HFFc6 (cell line): ENCODE data around the gene KHK. TPM values are rescaled to one million over a fixed set of nuclear protein-coding genes. Genes with fewer than 3 reads are reported as not detected.

Experiments used
- DNase-seq: peaks from one replicate; pipeline ENCODE4 v3.0.0-alpha.2; 2018
- H3K27ac Mint-ChIP-seq: 2 replicates; pipeline ENCODE4 v1.8.0; 2020; ENCODE audit warnings: mild to moderate bottlenecking, mixed read lengths
- H3K27me3 Mint-ChIP-seq: 2 replicates; pipeline ENCODE4 v1.8.0; 2021; ENCODE audit warnings: mild to moderate bottlenecking, moderate library complexity, mixed read lengths; ENCODE audit not compliant: insufficient read depth
- H3K36me3 Mint-ChIP-seq: 2 replicates; pipeline ENCODE4 v1.8.0; 2021; ENCODE audit warnings: low read depth, mixed read lengths
- H3K4me1 Mint-ChIP-seq: 2 replicates; pipeline ENCODE4 v1.8.0; 2020; ENCODE audit warnings: low read depth, mixed read lengths
- H3K4me3 Mint-ChIP-seq: 2 replicates; pipeline ENCODE4 v1.8.0; 2020; ENCODE audit warnings: mild to moderate bottlenecking, moderate library complexity, mixed read lengths
- H3K9me3 Mint-ChIP-seq: 2 replicates; pipeline ENCODE4 v1.8.0; 2020; ENCODE audit warnings: mild to moderate bottlenecking, mixed read lengths
- CTCF ChIP-seq: fragments of 200-600 bp; sonication (generic); IDR thresholded peaks from 2 replicates; pipeline ENCODE4 v1.5.0; 2021; ENCODE audit warnings: antibody characterized with exemption, mild to moderate bottlenecking
- total RNA-seq, 6 experiments: library from RNA; stranded (reverse); fragmentation: NEBNext Ultra II Directional; extraction: Animal tissue kit (Norgen Biotek cat#: 25700); gene quantifications; 2 replicates in 1 of 6; 3 replicates in 5 of 6; pipeline ENCODE4 v1.2.3, GENCODE V29; 2021

Gene KHK
- total RNA-seq, 6 experiments from 2014 or later: 1.0 to 1.7 (median 1.6) TPM

- Mint-ChIP-seq H3K4me3 (peak overlapping the region; percentile 97), H3K27me3 (peaks cover 14% of the 10 kb centered on the region), H3K9me3 (peaks cover 13% of the 10 kb centered on the region), H3K4me1 (peaks cover 31% of the 10 kb centered on the region), H3K27ac (peak overlapping the region; percentile 98), H3K36me3 (peaks cover 24% of the 10 kb centered on the region)
- peak; percentile 61 for TF ChIP-seq CTCF
- peak; percentile 96 for DNase-seq
Measured at GRCh38 chr2:27050281-27050995, 36.1 kb upstream of the KHK start.

- peaks cover 31% of the 10 kb centered on the region for H3K4me1 Mint-ChIP-seq
- peak; percentile 90 for DNase-seq
Measured at GRCh38 chr2:27050996-27051901, 35.3 kb upstream of the KHK start, which contains the start of gene AGBL5. Gene AGBL5, plus strand, starts transcription at chr2:27051668. Its CDS starts 1,291 bp downstream, at chr2:27052959.

GRCh38 chr2:27051902-27052645 lies 34.5 kb upstream of the KHK start:
- Mint-ChIP-seq H3K9me3 (peaks cover 13% of the 10 kb centered on the region), H3K27ac (peak overlapping the region; percentile 84), H3K4me1 (peaks cover 31% of the 10 kb centered on the region), H3K27me3 (peaks cover 14% of the 10 kb centered on the region), H3K4me3 (peak overlapping the region; percentile 97), H3K36me3 (peaks cover 28% of the 10 kb centered on the region)
- TF ChIP-seq CTCF: no peak
- DNase-seq: peak; percentile 16

More at GRCh38 chr2:27050996-27051901, 35.3 kb upstream of the KHK start, which contains the start of gene AGBL5:
- no peak for TF ChIP-seq CTCF
- peaks cover 14% of the 10 kb centered on the region for H3K27me3 Mint-ChIP-seq
- peak within 1 kb of the TSS; percentile 97 for H3K4me3 Mint-ChIP-seq
- peak within 1 kb of the TSS; percentile 98 for H3K27ac Mint-ChIP-seq
- H3K9me3 Mint-ChIP-seq: peaks cover 13% of the 10 kb centered on the region
- peaks cover 28% of the 10 kb centered on the region for H3K36me3 Mint-ChIP-seq

GRCh38 chr2:27053321-27053720 lies 33.3 kb upstream of the KHK start:
- Mint-ChIP-seq H3K27me3 (peaks cover 14% of the 10 kb centered on the region), H3K9me3 (peaks cover 13% of the 10 kb centered on the region), H3K4me1 (peaks cover 31% of the 10 kb centered on the region), H3K4me3 (no peak overlapping the region; the same call in 1 of the 2 replicates), H3K27ac (peak overlapping the region; percentile 10; the same call in 1 of the 2 replicates), H3K36me3 (peaks cover 21% of the 10 kb centered on the region)
- DNase-seq: no peak
- no peak for TF ChIP-seq CTCF

GRCh38 chr2:27053776-27054175 lies 32.8 kb upstream of the KHK start:
- DNase-seq: no peak
- Mint-ChIP-seq H3K4me1 (peaks cover 31% of the 10 kb centered on the region), H3K9me3 (peaks cover 13% of the 10 kb centered on the region), H3K36me3 (peaks cover 19% of the 10 kb centered on the region), H3K4me3 (no peak overlapping the region), H3K27ac (no peak overlapping the region), H3K27me3 (peaks cover 14% of the 10 kb centered on the region)
- no peak for TF ChIP-seq CTCF
